ENCODE data around the gene NFIA.
"Not testable (repeated sequence)": the region's sequence is repeated elsewhere in the genome, so short reads cannot be mapped to it uniquely, and the experiment has no call there.

Gene NFIA

GRCh38 chr1:61447968-61448430 is 365.6 kb downstream of the NFIA start:
- no peak for DNase-seq

GRCh38 chr1:61448914-61449313 is 366.6 kb downstream of the NFIA start:
- no peak for DNase-seq

- DNase-seq: no peak
These were observed 367.0 kb downstream of the NFIA start for GRCh38 chr1:61449410-61449809.

- no peak for DNase-seq
These were observed 368.1 kb downstream of the NFIA start for GRCh38 chr1:61450454-61450853.

GRCh38 chr1:61450872-61451571 is 368.7 kb downstream of the NFIA start:
- no peak for DNase-seq

- DNase-seq: no peak
These were observed 369.2 kb downstream of the NFIA start for GRCh38 chr1:61451572-61451968.

GRCh38 chr1:61452176-61453035 is 370.0 kb downstream of the NFIA start:
- no peak for DNase-seq

- peak; percentile 56 for DNase-seq
These were observed 371.0 kb downstream of the NFIA start for GRCh38 chr1:61453111-61453961.

GRCh38 chr1:61455400-61455799 is 373.0 kb downstream of the NFIA start:
- no peak for DNase-seq

- no peak for DNase-seq
These were observed 375.2 kb downstream of the NFIA start for GRCh38 chr1:61457526-61458040.

- DNase-seq: no peak
These were observed 377.0 kb downstream of the NFIA start for GRCh38 chr1:61459345-61459744.

- no peak for DNase-seq
These were observed 377.8 kb downstream of the NFIA start for GRCh38 chr1:61460191-61460590.

- no peak for DNase-seq
These were observed 379.3 kb downstream of the NFIA start for GRCh38 chr1:61461406-61462384.

GRCh38 chr1:61462628-61463027 is 380.3 kb downstream of the NFIA start:
- no peak for DNase-seq

GRCh38 chr1:61463220-61463619 is 380.9 kb downstream of the NFIA start:
- no peak for DNase-seq

- DNase-seq: not testable (repeated sequence)
These were observed 385.5 kb downstream of the NFIA start for GRCh38 chr1:61467836-61468235.

GRCh38 chr1:61469365-61469764 is 387.0 kb downstream of the NFIA start:
- no peak for DNase-seq

- DNase-seq: no peak
These were observed 390.5 kb downstream of the NFIA start for GRCh38 chr1:61472876-61473275.

- DNase-seq: no peak
These were observed 392.0 kb downstream of the NFIA start for GRCh38 chr1:61474269-61474817.

- no peak for DNase-seq
These were observed 392.6 kb downstream of the NFIA start for GRCh38 chr1:61474963-61475362.

- no peak for DNase-seq
These were observed 394.9 kb downstream of the NFIA start for GRCh38 chr1:61477301-61477700.

Measured in activated CD4-positive, alpha-beta T cell treated with anti-CD3 and anti-CD28 coated beads, Interleukin-2, amount 50 U/mL, for 1 hour (primary cell).